CD1c-positive myeloid dendritic cell (primary cell): ENCODE results near the gene AHRR.

Experiments used
- DNase-seq: peaks from one replicate; pipeline ENCODE4 v3.0.0-alpha.2; 2016; ENCODE audit errors: extremely low spot score

The AHRR gene

DNA sequence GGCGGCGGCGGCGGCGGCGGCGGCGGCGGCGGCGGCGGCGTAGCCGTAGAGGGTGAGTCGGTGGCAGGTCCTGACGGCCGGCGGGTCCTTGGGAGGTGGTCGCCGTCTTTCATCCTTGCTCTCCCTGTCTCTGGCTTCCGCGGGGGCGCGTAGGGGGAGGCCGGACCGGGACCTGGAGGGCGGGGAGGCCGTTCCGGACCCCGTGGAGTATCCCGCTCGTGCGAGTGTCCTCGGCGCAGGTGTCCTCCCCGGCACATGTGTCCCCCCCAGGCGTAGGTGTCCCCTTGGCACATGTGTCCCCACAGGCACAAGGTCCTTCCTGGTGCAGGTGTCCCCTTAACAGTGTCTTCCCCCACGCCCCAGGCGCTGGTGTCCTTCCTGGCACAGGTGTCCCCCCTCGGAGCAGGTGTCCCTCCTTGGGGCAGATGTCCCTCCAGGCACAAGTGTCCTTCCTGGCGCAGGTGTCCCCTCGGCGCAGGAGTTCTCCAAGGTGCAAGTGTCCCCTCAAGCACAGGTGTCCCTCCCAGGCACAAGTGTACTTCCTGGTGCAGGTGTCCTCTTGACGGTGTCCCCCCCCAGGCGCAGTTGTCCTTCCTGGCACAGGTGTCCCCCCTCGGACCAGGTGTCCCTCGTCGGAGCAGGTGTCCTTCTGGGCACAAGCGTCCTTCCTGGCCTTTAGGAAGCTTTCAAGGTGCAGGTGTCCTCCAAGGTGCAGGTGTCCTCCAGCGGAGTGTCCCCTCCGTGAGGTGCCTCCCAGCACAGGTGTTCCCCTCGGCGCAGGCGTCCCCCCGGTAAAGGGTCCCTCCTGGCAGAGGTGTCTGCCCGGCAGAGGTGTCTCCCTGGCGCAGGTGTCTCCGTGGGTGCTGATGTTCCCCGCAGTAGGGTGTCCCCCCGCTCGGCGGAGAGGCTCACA, 122.0 kb downstream of the AHRR start:
- no peak for DNase-seq

DNA sequence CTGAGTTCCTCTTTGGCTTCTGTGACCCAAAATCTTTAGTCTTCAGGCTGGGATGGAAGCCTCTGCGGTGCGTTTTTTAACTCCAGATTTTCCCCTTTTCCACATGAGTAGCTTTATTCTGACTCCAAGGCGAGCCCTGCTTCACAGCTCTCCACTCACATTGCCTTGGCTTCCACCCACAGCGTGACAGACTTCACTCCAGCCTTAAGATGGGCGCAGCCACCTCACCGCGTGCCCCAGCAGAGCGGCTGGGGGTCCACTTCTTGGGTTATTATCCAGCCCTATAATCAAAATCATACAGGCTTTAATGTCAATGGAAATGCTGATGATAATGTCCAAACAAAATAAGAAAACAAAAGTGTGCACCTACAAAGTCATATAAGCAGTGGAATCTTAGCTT, 122.7 kb downstream of the AHRR start:
- DNase-seq = no peak

DNA sequence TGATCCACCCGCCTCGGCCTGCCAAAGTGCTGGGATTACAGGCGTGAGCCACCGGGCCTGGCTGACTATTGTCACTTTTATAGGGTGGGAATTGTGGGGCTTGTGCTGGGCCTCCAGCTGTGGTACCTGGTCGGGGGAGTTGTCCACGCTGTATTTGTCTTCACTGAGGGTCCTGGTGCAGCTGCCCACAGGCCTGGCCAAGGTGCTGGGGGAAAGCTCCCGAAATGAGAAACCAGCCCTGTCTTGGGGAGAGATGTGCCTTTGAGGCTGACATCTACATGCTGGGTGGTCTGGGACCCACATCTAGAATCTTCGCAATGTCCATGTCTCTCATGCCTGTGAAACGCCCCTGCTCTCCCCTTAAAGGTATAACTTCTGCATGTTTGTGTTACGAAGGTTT, 124.1 kb downstream of the AHRR start:
- no peak for DNase-seq

DNA sequence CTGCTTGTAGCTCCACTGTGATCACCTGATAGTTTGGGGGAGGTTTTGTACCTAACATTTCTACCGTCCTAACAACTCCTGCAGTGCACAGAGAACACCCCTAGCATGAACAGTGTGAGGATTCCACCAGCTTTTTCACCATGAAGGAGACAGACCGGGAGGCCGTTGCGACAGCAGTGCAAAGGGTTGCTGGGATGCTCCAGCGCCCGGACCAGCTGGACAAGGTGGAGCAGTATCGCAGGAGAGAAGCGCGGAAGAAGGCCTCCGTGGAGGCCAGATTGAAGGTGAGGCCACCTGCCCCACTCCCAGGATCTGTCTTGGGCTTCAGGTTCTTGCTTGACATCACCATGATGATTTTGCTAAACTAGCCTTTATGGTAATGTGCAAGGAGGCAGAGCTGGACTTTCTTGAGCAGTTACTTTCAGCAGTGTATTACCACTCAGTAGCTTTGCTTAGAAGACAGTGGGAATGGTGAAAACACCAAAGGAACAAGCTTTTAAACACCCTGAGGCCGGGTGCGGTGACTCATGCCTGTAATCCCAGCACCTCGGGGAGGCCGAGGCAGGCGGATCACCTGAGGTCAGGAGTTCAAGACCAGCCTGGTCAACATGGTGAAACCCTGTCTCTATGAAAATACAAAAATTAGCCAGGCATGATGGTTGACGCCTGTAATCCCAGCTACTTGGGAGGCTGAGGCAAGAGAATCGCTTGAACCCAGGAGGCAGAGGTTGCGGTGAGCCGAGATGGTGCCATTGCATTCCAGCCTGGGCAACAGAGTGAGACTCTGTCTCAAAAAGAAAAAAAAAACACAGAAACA, 124.8 kb downstream of the AHRR start:
- no peak for DNase-seq

DNA sequence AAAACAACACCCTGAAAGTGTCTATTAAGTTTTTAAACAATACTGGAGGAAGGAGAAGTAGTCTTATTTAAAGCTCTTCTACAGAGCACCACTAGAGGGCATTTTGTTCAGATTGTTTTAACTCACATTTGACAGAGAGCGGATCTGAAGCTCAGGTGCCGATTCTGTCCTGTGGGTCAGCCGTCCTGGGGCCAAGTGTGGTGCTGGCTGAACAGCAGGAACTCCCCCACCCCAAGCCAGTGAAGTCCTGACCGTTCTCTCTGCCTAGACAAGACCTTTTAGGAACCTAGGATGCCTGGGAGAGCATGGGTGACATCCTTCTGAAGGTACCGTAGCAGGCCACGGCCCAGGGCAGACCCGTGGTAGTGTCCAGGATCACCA, 125.4 kb downstream of the AHRR start:
- DNase-seq = peak; percentile 67

DNA sequence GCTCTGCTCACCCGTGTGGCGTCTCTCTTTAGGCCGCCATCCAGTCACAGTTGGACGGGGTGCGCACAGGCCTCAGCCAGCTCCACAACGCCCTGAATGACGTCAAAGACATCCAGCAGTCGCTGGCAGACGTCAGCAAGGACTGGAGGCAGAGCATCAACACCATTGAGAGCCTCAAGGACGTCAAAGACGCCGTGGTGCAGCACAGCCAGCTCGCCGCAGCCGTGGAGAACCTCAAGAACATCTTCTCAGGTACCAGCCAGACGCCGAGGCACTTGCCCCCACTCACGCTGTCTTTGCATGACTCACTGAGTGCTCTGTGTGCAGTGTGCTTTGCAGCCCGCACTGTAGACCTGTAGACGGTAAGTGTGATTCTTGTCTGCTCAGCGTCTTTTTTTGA, 126.0 kb downstream of the AHRR start:
- DNase-seq = no peak

DNA sequence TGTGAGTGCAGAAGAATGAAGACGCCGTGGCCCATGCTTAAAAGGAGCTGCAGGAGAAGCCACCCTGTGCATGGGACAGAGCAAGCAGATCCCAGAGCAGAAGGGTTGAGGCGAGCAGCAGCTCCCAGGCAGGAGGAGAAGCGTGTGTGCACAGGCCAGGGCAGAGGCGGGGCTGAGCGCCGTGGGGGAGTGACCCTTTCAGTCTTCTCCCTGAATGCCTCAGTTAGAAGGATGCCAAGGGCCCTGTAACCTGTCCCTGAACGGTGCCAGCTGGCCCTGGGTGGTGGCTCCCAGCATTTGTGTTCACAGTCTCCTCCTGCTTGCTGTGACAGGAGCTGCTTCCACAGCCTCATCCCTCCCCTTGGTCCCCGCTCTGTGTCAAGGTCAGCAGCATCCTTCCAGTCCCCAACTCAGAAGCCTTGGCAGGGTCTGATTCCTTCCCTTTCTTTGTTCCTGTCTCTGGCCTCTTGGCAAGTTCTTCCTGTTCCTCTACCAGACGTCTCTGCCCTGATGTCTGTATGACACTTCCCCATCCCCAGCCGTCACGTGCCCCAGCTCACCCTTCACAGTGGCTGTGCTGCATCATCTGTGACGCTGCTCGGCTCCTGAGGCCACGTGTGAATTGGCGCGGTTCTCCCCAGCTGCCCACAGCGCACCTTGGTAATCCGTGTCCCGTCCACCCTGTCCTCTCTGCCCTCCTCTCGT, 126.7 kb downstream of the AHRR start:
- peak; percentile 90 for DNase-seq

DNA sequence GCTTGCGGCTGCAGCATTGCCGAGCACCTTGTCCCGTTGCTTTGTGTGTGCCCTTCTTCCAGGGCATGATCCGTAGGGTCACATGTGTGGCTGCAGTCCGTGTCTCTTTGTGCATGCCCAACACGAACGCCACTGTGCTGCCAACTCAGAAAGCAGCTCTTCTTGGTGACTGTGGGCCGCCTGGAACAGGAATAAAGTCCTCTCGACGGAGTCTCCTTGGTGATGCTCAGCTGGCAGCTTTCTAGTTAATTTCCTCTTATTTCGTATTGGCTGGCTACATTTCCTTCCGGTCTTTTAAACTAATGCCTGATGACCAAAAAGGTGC, 127.2 kb downstream of the AHRR start:
- no peak for DNase-seq

DNA sequence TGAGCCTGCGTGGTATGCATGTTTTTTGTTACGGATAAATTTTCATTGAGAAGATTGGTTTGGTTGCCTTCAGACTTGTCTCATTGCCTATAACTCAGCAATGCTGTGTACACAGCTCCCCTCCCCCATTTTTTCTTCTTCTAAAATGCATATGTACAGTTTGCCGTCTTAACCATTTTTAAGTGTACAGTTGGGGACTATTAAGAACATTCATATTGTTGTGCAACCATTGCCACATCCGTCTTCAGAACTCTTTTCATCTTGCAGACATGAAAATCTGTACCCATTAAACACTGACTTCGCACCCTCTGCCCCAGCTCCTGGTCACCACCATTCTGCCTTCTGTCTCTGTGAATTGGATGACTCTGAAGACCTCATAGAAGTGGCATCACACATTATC, 127.6 kb downstream of the AHRR start:
- no peak for DNase-seq

DNA sequence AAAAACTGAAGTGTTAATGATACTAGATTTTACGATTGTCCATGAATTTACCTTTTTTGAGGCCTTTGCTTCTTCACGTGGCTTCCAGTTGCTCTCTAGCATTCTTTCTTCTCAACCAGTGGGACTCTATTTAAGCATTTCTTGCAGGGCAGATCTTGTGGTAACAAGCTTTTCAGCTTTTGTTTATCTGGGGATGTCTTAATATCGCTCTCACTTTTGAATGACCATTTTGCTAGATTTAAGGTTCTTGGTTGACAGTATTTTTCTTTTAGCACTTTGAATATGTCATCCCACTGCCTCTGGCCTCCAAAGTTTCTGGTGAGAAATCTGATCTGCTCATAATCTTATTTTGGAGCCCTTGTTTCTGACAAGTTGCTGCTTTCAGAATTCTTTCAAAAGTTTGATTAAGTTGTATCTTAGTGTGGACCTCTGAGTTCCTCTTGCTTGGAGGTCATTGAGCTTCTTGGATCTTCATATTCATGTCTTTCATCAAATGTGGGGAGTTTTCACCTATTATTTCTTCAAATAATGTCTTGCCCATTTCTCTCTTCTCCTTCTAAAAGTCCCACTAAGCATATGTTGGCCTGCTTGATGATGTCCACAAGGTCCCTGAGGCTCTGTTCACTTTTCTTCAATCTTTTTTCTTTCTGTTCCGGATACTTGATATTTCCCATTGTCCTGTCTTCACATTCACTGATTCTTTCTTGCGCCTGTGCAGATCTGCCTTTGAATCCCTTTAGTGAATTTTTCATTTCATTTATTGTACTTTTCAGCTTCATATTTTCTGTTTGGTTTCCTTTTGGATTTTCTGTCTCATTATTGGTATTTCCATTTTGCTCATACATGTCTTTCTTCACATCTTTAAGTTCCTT, 130.3 kb downstream of the AHRR start:
- DNase-seq = no peak

DNA sequence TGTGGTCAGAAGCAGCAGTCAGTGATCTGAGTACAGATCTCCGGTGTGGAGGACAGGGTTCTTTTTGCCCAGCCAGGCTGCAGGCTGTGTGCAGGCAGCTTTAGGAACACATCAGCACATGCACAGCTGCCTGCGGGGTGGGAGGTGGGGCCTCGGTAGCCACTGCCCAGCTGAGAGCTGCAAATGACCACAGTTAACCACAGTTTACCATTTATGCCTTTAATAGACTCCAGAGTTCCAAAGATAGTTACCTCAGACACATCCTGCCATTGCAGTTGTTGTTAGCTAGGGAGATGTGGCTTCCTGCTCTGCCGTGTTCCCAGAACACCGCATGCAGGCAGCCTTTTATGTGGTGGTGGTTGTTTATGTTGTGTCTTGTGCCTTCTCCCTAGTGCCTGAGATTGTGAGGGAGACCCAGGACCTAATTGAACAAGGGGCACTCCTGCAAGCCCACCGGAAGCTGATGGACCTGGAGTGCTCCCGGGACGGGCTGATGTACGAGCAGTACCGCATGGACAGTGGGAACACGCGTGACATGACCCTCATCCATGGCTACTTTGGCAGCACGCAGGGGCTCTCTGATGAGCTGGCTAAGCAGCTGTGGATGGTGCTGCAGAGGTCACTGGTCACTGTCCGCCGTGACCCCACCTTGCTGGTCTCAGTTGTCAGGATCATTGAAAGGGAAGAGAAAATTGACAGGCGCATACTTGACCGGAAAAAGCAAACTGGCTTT, 131.6 kb downstream of the AHRR start:
- no peak for DNase-seq

DNA sequence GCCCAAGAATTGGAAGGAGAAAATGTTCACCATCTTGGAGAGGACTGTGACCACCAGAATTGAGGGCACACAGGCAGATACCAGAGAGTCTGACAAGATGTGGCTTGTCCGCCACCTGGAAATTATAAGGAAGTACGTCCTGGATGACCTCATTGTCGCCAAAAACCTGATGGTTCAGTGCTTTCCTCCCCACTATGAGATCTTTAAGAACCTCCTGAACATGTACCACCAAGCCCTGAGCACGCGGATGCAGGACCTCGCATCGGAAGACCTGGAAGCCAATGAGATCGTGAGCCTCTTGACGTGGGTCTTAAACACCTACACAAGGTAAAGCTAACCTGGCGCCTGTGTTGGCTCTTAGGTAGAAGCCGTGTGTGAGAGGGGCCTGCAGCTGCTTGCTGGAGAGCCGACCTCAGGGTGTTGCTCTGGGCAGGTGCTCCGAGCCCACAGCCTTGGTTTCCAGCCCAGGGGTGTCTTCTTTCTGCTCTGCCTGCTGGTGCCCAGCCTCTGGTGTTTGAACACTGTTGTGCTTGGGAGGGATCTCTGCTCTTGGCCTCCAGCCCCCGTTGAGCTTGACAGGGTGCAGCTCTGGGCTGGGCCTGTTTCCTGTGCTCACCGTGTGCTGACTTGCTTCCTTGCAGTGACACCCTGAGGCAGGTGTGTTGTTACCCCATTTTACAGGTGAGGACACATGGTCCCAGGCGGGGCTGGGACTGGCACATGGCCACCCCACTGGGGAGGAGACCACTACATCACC, 132.4 kb downstream of the AHRR start:
- DNase-seq = no peak

DNA sequence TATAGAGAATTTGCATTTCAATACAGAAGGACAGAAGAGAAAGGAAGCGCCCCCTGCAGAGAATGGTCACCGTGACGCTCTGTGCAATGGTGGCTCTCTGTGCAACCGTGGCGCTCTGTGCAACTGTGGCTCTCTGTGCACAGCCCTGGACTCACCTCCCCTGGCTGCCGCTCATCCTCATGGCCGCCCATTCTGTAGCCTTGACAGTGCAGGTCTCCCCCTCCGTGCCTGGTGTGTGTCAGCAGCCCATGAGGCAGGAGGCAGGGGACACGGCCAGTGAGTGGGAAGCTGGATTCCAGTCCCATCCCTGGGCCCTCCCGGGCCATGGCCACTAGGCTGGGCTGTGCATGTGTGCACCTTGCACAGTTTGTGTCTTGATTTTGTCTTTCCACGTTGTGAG, 133.4 kb downstream of the AHRR start:
- DNase-seq = no peak

DNA sequence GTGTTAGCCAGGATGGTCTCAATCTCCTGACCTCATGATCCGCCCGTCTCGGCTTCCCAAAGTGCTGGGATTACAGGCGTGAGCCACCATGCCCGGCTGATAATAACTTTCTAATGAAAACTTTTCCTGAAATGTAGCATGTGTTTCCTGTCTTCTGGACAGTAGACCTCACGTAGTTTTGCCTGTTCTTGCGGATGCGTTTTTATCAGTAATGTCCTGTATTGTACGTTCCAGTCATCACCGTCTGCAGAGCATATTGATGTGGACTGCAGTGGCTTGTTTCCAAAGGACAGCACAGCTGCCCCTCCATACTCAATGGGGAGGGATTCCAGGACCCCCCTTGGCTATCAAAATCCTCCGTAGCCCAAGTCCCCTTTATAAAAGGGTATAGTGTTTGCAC, 134.3 kb downstream of the AHRR start:
- DNase-seq = no peak

DNA sequence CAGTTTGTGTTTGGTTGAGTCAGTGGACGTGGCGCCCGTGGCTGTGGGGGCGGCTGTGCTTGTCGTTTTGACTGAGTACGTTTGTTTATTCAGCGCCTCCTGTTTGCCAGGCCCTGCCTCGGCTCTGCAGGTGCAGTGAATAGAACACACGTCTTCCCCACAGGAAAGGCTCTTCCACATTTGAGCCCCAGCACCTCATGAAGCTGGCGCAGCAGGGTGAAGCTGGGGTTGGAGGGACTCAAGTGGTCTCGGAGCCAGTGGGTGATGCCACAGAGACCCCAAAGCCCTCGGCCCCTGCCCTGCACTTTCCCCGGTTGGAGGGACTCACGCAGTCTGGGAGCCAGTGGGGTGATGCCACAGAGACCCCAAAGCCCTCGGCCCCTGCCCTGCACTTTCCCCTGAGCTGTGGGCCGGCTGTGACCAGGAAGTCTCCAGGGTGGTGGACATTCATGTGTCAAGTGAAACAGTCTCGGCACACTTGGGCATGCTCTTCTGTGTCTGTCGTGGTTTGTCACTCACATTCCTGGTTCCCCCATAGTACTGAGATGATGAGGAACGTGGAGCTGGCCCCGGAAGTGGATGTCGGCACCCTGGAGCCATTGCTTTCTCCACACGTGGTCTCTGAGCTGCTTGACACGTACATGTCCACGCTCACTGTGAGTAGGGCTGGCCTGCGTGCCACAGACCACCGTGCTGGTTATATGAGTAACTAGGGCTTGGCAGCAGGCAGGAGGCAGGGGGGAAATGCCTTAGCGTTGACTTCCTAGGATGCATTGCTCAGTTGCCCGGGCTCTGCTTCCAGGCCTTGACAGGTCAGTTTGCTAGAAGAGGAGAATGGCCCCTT, 135.1 kb downstream of the AHRR start:
- no peak for DNase-seq

DNA sequence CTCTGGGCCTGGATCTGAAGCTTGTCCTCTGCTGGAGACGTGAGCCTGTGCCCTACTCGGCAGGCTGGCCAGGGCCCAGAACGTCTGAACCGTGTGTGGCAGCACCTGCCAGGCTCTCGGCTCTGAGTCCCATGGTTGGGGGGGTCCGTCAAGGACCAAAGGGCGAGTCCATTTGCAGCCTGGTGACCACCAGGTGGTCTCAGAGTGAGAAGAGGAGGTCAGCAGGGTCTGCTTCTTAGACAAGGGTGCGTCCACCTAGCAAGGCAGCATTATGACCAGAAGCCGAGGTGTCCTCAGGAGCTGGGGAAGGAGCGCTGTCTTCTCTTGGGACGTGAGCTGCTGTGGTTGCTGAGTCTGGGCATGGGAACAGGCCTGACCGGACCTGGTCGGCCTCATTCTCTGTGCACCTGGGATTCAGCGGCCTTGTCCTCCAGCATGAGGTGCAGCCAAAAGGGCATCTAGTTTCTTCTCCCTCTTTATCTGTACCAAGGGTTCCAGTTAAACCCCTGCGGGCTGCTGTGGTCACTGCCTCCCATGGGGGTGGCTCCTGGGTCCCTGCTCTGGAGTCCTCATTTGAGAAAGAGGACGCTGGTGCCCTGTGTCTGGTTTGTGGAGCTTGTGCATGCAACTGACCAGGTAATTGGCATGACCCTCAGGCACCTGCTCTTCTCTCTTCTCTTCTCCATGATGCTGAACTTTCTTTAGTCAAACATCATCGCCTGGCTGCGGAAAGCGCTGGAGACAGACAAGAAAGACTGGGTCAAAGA, 135.9 kb downstream of the AHRR start:
- no peak for DNase-seq

DNA sequence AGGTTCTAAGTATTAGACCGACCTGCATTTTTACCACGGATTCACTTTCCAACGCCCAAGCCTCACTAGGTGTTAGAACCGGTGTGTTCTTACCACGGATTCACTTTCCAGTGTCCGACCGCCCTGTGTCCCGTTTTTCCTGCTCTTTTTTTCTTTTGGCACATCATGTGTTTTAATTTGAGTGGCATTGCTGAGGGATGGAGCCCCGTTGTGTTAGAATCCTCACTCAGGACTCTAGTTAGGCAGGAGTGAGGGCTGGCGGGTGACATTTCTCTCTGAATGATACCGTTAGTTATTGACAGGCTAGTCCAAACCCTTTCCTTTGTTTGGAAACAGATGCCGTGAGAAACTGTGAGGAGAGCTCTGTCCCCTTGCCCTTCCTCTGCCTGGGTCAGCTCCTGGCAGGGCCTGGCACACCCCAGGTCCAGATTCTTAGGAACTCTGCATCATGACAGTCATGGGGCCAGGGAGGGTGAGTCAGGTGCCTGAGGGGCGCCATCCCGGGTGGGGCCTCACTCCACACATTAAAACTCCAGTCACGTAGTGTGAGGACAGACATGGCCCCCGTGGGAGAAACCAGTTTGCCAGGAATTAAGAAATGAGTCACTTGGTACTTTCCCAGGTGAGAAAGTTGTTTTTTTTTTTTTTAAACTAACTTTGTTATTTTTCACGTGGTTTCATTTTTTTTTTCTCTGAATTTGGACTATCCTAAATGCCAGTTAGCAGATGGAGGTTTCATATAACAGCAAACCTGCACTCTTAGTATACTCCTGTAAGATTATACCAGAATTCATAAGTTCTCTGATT, 137.2 kb downstream of the AHRR start:
- peak; percentile 72 for DNase-seq
